ENCODE measurements around the gene PLEKHA7. TPM values are rescaled to one million over a fixed set of nuclear protein-coding genes. Genes with fewer than 3 reads are reported as not detected.

Gene PLEKHA7
- total RNA-seq, 4 donors from 2014 or later = 23.6 to 47.5 (median 32.7) TPM

DNA sequence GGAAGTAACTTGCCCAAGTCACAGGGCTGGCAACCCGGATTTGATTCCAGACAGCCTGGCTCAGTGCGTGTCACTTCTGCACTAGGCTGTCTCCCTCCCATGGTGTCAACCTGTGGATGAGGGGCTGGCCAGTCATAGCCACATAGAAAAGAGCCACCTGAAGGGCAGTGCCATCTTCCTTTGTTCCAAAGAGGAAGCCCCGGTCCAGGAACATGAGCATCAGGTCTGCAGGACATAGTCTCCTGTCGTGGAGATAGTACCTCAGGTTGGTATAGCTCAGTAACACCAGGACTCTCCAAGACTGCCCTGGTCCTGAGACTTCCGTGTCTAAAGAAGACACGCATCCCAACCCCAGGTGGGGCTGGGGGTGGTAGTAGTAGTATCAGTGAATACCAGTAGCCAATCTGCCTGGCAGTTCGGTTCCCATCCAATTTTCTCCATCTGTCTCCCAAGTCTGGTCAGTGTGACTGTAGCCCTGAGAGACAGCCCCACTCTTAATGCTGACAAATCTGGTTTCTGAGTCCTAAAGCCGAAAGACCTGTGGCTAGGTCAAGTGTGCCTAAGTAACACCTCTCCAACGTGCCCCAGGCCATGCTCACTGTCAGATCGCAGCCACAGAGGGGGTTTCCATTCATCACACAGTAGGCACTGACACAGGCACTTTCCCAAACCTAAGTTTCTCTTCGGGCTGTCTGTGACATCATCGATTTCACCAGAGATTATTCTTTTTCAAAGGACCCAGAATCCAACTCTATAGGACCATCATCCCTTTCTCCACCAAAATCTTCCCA, 242.7 kb downstream of the PLEKHA7 start:
- no peaks in the 10 kb centered on the region for H3K27me3 ChIP-seq
- no peak overlapping the region for H3K4me3 ChIP-seq
- peaks cover 14% of the 10 kb centered on the region for H3K4me1 ChIP-seq
- DNase-seq (ENCODE audit: low spot score in 2 of 2) = no peak
- H3K36me3 ChIP-seq = no peaks in the 10 kb centered on the region
- TF ChIP-seq CTCF (IDR thresholded peaks at IDR 0.05) = no peak
- no peak for TF ChIP-seq POLR2A (IDR thresholded peaks at IDR 0.05)
- H3K27ac ChIP-seq = no peak overlapping the region
- WGBS = 91% methylated on average over 11 of the region's 12 CpGs
- no peaks in the 10 kb centered on the region for H3K9me3 ChIP-seq

DNA sequence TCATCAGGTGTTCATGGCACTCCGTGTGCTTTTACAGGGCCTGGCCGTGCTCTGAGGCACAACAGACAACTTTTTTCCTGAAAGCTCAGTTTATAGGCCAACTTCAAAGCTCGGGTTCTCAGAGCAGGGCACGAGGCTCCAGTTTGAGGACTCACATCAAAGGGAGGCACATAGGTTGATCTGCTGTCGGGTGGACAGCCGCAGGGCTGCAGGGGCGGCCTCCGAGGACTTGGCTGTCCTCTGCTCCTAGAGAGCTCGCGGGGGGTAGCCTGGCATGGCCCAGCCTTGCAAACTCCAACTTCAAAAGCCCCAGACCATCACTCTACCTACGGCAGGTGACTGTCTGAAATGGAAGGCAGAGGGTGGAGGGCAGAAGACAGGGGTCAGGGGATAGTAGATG, 244.2 kb downstream of the PLEKHA7 start:
- Histone ChIP-seq H3K27ac (no peak overlapping the region), H3K36me3 (no peaks in the 10 kb centered on the region), H3K27me3 (no peaks in the 10 kb centered on the region), H3K4me3 (no peak overlapping the region), H3K4me1 (peaks cover 1% of the 10 kb centered on the region), H3K9me3 (no peaks in the 10 kb centered on the region)
- 77% methylated on average over 11 of the region's 11 CpGs for WGBS
- TF ChIP-seq CTCF (IDR thresholded peaks at IDR 0.05) (no peak), EP300 (IDR thresholded peaks at IDR 0.05) (no peak), POLR2A (IDR thresholded peaks at IDR 0.05) (no peak), POLR2AphosphoS5 (IDR thresholded peaks at IDR 0.05) (no peak)
- no peak for DNase-seq (ENCODE audit: low spot score in 2 of 2)

- WGBS = 68% methylated on average over 4 of the region's 4 CpGs
- no peaks in the 10 kb centered on the region for H3K4me1 ChIP-seq
- H3K9me3 ChIP-seq = no peaks in the 10 kb centered on the region
- no peaks in the 10 kb centered on the region for H3K27me3 ChIP-seq
- no peak for TF ChIP-seq POLR2AphosphoS5 (IDR thresholded peaks at IDR 0.05)
- TF ChIP-seq POLR2A (IDR thresholded peaks at IDR 0.05) = no peak
- H3K4me3 ChIP-seq = no peak overlapping the region
- H3K27ac ChIP-seq = no peak overlapping the region
- H3K36me3 ChIP-seq = no peaks in the 10 kb centered on the region
- DNase-seq (ENCODE audit: low spot score in 2 of 2) = no peak
Measured at GRCh38 chr11:16769386-16769785, 244.8 kb downstream of the PLEKHA7 start.

GRCh38 chr11:16767957-16768356, 246.3 kb downstream of the PLEKHA7 start:
- H3K4me3 ChIP-seq = no peak overlapping the region
- DNase-seq (ENCODE audit: low spot score in 2 of 2) = no peak
- H3K27me3 ChIP-seq = no peaks in the 10 kb centered on the region
- WGBS = 86% methylated on average over 3 of the region's 4 CpGs
- no peaks in the 10 kb centered on the region for H3K36me3 ChIP-seq
- TF ChIP-seq CTCF (IDR thresholded peaks at IDR 0.05) (no peak), EP300 (IDR thresholded peaks at IDR 0.05) (no peak), POLR2A (IDR thresholded peaks at IDR 0.05) (no peak), POLR2AphosphoS5 (IDR thresholded peaks at IDR 0.05) (no peak)
- H3K27ac ChIP-seq = no peak overlapping the region
- H3K4me1 ChIP-seq = no peaks in the 10 kb centered on the region
- H3K9me3 ChIP-seq = no peaks in the 10 kb centered on the region

GRCh38 chr11:16767137-16767536, 247.1 kb downstream of the PLEKHA7 start:
- Histone ChIP-seq H3K27ac (no peak overlapping the region), H3K4me3 (no peak overlapping the region), H3K9me3 (no peaks in the 10 kb centered on the region), H3K27me3 (no peaks in the 10 kb centered on the region), H3K4me1 (no peaks in the 10 kb centered on the region), H3K36me3 (no peaks in the 10 kb centered on the region)
- TF ChIP-seq POLR2A (IDR thresholded peaks at IDR 0.05) (no peak), POLR2AphosphoS5 (IDR thresholded peaks at IDR 0.05) (no peak), EP300 (IDR thresholded peaks at IDR 0.05) (no peak), CTCF (IDR thresholded peaks at IDR 0.05) (no peak)
- WGBS = 85% methylated on average over 4 of the region's 4 CpGs
- no peak for DNase-seq (ENCODE audit: low spot score in 2 of 2)

Measured in suprapubic skin (tissue), 4 donors.